ENCODE data around the gene SLITRK6. TPM values are rescaled to one million over a fixed set of nuclear protein-coding genes. Genes with fewer than 3 reads are reported as not detected.
A peak's percentile ranks its signal among the peaks of the same experiment; 100 is the strongest.

The SLITRK6 gene, protein sequence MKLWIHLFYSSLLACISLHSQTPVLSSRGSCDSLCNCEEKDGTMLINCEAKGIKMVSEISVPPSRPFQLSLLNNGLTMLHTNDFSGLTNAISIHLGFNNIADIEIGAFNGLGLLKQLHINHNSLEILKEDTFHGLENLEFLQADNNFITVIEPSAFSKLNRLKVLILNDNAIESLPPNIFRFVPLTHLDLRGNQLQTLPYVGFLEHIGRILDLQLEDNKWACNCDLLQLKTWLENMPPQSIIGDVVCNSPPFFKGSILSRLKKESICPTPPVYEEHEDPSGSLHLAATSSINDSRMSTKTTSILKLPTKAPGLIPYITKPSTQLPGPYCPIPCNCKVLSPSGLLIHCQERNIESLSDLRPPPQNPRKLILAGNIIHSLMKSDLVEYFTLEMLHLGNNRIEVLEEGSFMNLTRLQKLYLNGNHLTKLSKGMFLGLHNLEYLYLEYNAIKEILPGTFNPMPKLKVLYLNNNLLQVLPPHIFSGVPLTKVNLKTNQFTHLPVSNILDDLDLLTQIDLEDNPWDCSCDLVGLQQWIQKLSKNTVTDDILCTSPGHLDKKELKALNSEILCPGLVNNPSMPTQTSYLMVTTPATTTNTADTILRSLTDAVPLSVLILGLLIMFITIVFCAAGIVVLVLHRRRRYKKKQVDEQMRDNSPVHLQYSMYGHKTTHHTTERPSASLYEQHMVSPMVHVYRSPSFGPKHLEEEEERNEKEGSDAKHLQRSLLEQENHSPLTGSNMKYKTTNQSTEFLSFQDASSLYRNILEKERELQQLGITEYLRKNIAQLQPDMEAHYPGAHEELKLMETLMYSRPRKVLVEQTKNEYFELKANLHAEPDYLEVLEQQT
- total RNA-seq, result 1.9 TPM
- long read RNA-seq, full-length matches to known transcripts, result 1 of 1 reads
- long read RNA-seq, partial matches to known transcripts, result 0 of 1 reads
- long read RNA-seq, other reads (novel, unspliced or antisense), result 0 of 1 reads

DNA sequence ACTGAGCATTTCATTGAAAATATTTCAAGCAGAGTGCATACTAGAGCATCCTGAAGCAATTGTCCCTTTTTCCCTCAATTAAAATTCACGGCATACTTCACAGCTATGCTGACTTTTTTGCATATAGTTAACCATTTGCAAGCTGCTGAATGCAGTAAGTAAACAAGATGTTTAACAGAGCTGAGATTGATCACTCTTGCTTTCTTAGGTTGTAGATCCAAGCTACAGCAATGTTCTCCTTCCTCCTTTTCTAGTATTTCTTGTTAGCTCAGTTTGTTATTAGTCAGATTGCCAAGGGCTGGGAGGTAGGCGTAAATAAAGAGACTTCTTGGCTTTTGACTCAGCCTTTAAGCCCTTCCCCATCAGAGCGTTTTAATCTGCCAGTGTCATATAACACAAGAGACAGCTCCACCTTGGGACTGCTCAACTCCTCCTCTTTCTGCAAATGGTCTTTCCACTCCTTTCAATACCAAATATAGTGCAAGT, at the start of gene SLITRK6:
SLITRK6 (minus strand) TSS at position 323 of the 486 bp plus-strand sequence. CDS start 2,911 bp downstream, outside the sequence.
- intact Hi-C loops (cut with micrococcal nuclease), result no loop called here
- DNase-seq (no peak), ATAC-seq (peak; percentile 27)

DNA sequence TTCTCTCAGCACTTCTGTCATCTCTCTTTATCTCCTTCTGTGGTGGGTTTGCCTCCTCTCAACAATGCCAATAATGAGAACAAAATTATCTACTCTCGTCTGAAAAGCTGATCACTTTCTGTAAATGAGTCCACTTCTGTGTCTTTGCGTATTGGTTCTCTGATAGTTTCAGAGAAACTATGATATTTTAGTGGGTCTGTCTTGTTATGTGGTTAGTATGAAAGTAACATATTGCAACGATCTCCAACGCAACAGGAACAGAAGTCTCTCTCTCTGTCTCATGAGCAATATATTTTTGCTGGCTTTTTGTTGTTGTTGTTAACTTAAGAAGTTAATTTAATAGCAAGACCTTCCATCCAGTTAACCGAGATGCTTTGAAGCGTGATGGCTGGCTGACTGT, 47.8 kb upstream of the SLITRK6 start:
- intact Hi-C loops (cut with micrococcal nuclease), result no loop called here
- no peak for DNase-seq

DNA sequence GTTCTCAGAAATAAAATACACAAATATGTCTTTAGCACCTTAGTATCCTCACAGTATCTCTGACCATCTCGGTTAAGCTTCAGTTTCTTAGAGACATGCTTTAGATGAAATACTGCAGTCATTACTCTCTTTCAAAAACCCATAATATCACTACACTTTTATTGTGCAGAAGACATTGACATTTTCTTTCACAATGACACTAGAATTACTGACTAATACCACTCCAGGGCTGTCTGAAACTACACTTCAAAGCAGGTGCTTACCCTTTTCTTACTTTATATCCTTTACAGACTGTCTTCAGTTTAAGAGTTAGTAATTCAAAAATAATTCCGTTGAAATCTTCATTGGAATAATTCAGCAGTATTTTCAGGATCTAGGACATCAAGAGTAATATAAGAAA, 42.2 kb upstream of the SLITRK6 start:
- ATAC-seq (no peak), DNase-seq (no peak)
- intact Hi-C loops (cut with micrococcal nuclease), result no loop called here

More for the DNA sequence above, 47.8 kb upstream of the SLITRK6 start:
- no peak for ATAC-seq

DNA sequence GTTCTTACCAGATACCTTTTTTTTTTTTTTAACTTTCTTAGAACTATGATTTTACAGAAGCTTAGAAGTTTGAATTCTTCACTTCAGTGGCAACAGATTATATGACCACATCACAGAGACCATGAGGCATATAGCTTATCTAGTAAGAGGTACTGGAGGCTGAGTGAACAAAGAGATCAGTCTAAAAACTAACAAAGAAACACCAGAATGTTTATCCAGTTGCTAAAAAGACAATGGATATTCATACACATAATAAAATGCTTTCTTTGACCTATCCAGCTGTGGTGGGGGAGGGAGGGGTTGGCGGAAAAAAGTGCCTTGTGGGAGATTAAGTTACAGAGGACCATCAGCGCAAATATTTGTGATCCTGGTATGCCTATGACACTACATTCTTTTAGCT, 34.7 kb upstream of the SLITRK6 start:
- DNase-seq (no peak), ATAC-seq (no peak)
- intact Hi-C loops (cut with micrococcal nuclease), result no loop called here

DNA sequence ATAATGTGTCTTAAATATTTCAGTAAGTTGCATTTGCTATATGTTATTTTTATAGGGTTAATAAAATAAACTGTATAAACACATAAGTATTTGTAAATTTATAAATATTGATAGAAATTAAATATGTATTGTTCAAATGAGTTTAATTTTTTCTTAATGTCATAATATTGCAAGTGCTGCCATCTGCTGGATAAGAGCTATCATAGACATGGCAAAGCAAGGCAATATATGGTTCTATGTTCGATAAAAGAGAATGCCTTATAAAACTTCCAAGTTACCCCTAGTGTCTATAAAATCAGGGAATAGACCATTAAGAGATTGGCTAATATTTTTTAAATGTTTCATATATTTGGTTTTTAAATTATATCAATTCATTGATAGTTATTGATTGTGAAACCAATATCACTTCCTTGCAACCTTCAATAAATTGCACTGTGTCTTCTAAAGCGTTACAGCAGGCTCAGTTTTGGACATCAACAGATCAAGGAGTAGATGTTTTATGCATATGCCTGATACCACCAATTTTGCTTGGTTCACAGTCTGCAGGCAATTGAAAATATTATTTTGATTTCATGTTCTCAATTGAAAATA, 29.0 kb upstream of the SLITRK6 start:
- DNase-seq (no peak), ATAC-seq (no peak)
- intact Hi-C loops (cut with micrococcal nuclease), result no loop called here

DNA sequence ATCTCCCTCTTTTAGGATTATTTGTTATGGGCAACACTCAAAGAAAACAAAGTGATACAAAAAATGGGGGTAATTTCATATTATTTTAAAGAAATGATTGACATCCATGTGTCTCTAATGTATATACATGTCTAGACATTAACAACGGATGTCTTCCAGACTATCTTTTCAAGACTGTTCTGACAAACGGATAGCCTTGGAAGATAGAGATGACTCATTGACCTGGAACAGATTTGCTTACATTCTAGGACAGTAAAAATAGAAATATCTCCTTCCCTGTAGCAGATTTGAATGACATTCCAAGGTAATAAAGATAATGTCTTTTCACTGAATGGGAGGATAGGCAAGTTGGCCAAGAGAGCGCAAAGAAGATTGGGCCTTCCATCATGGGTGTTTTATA, 26.2 kb upstream of the SLITRK6 start:
- DNase-seq (no peak), ATAC-seq (no peak)
- intact Hi-C loops (cut with micrococcal nuclease), result no loop called here

DNA sequence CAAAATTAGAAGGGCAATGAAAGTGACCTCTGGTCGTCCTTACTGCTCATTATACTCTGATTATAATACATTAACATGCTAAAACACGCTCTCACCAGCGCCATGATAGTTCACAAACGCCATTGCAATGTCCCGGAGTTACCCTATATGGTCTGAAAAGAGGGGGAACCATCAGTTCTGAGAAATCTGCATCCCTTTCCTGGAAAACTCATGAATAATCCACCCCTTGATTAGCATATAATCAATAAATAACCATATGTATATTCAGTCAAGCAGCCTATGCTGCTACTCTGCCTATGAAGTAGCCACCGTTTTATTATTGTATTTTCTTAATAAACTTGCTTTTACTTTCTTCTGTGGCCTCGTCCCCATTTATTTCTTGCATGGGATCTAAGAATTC, 24.6 kb upstream of the SLITRK6 start:
- ATAC-seq (no peak), DNase-seq (no peak)
- intact Hi-C loops (cut with micrococcal nuclease), result no loop called here

DNA sequence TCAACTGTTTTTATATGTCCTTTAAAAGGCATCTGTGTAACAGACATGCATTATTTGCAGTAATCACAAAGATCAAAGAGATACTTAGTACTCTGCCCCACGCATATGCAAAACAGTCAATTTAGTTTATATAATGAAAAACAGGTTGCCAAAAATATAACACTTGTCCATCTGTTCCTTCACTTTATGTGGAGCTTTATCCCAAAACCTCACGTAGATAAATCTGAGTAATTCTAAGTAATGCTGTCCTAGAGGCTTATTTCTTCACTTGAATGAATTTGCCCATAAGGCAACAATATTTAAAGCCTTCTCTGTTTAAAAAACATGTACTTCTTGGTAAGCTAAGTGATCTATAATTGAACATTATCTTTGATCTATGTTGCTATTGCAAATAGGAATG, 20.3 kb upstream of the SLITRK6 start:
- intact Hi-C loops (cut with micrococcal nuclease), result loop anchor here (10.0 kb wide), 1 partner anchor 925 kb away; no protein-coding TSS in a partner anchor

DNA sequence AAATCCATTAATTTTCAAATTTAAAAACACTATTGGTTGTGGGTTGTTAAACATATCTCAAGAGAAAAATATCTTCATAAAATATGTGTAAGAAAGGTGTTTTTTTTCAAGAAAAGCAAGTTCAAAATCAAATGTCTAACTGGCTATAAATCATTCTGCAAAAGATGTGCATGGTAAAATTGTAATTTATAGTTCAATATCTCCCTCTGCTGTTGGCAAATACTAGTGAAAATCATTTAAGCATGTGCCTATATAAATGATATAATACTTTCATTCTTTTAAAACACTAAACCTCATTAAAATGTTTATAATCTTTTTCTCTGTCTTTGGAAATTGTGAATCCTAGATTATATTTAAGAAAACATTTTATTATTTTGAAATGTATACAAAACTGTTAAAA, 17.2 kb upstream of the SLITRK6 start:
- no peak for DNase-seq
- intact Hi-C loops (cut with micrococcal nuclease), result loop anchor here (10.0 kb wide), 1 partner anchor 922 kb away; no protein-coding TSS in a partner anchor
- no peak for ATAC-seq

More for the DNA sequence above, 20.3 kb upstream of the SLITRK6 start:
- DNase-seq, result no peak
- ATAC-seq, result no peak

DNA sequence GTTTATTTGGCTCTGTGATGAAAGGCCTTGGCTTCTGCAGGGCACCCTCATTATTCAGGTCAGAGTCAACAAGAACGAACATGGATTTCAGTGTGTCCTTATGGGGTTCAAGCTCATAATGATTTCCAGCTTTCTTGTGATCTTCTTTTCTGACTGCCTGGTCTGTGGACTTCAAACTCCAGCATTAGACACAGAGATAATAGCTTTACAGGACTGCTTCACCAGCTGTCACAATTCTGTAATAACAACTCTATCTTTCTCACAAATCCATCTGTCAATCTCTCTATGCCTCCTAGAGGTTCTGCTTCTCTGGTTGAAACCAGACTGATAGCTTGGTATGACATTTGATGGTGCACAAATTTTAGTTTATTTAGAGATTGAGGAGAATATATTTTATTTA, 13.1 kb upstream of the SLITRK6 start:
- intact Hi-C loops (cut with micrococcal nuclease), result loop anchor here (10.0 kb wide), 1 partner anchor 917 kb away; no protein-coding TSS in a partner anchor
- ATAC-seq (no peak), DNase-seq (no peak)

DNA sequence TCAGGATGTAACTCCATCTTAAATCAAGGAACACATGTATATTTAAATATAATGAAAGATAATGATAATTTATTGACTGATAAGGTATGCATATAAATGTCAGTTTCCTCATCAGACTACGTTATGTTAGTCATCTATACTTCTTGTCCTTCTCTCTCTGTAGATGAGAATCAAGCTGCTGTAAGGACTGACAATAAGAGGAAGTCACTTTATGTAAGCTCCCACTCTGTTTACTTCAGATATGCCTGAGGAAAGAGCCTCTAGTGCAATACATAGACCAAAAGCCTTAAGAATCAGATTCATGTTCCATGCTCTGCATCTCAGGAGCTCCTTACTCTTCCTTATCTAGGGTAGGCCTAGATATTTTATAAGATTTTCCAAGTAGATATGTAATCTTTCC, 9.6 kb upstream of the SLITRK6 start:
- intact Hi-C loops (cut with micrococcal nuclease), result loop anchor here (10.0 kb wide), 1 partner anchor 894 kb away; no protein-coding TSS in a partner anchor
- DNase-seq, result no peak

DNA sequence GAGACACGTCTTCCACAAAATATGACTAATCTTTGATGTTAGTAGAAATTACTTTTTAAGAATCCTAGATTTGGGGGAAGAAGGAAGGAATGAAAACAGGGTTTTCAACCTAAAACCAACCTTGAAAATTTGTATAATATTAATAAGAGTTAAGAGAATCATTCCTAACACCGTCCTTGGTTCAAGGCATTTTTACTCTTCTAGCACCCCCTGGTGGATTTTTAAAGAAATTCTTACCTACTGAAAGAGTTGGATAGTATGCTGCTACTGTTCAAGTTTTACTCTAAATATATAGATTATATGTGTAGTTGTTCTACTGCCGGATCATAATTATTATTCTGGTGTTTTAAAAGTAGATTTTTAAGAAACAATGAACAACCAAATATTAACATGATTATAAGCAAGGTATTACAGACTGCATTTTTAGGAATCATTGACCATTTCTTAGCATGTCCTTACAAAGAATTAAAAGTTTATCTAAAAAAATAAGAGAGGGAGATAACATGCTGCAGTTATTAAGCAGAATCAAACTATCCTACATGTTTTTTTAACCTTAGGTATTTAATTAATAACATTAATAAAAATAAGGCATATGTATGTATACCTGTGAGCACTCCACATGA, 7.4 kb upstream of the SLITRK6 start:
- no peak for ATAC-seq
- intact Hi-C loops (cut with micrococcal nuclease), result loop anchor here (10.0 kb wide), 1 partner anchor 892 kb away; no protein-coding TSS in a partner anchor
- no peak for DNase-seq

More for the DNA sequence above, 9.6 kb upstream of the SLITRK6 start:
- no peak for ATAC-seq

DNA sequence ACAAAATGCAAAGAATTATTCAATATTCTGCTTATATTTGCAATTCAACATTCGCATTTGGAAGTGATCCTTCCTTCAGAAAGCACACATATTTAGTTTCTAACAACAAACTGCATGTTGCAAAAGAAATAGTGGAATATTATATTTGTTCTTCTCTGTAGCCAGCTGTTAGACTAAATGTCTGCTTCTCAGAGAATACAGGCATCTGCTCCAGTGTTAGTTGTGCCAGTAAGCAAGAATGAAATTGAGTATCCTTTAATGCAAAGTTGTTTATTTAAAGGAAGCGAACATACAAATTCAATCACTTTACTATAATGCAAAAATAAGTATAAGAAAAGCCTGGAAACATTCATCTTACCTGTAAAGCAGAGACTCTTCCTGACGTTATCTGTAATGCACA, 663 bp downstream of the SLITRK6 start:
- intact Hi-C loops (cut with micrococcal nuclease), result no loop called here
- DNase-seq (no peak), ATAC-seq (no peak)

DNA sequence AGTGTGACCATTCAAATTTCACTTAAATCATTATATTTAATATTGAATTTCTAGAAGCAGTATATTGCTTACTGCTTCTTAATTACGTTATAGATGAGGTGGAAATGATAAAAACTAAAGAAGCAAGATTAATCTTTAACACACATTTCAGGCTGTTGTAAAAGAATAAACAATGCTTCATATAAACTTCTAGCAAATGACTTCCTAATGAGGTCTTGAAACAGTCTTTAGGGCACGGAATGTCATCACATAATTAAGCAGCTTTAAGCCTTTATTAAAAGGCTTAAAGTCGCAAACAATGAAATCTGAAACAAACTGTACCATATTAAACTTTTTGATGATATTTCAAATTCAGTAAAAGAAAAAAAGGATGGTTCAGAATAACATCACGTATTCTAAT, 1.9 kb downstream of the SLITRK6 start:
- intact Hi-C loops (cut with micrococcal nuclease), result no loop called here
- no peak for DNase-seq

DNA sequence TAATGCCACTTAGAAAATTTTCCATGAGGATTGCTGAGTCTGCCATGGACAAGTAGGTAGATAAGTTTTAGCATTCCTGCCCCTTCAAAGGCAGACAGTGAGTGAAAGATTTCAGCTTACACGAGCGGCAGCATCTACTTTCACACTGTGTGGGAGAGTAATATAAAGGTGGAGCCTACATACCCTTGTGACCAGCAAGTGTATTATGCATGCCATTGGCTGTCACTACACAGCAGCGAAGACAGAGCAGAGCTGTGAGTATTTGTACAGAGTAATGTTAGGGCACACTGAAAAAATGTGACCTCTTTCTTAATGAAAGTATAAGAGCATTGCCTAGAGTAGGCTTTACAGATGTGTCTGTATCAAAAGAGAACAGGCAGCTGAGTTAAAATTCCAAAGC, 14.0 kb downstream of the SLITRK6 start:
- ATAC-seq (no peak), DNase-seq (no peak)
- intact Hi-C loops (cut with micrococcal nuclease), result no loop called here

More for the DNA sequence above, 1.9 kb downstream of the SLITRK6 start:
- ATAC-seq, result no peak

DNA sequence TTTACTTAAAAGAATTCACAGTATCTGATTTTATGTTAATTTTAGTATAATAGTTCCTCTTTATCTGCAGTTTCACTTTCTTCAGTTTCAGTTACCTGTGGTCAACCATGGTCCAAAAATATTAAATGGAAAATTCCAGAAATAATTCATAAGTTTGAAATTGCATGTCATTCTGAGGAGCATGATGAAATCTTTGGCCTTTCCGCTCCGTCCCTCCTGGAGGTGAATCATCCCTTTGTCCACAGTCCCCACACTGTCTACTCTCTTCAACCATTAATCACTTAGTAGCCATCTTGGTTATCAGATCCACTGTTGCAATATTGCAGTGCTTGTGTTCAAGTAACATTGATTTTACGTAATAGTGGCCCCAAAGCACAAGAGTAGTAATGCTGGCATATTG, 26.9 kb downstream of the SLITRK6 start:
- ATAC-seq, result no peak
- no peak for DNase-seq
- intact Hi-C loops (cut with micrococcal nuclease), result no loop called here

DNA sequence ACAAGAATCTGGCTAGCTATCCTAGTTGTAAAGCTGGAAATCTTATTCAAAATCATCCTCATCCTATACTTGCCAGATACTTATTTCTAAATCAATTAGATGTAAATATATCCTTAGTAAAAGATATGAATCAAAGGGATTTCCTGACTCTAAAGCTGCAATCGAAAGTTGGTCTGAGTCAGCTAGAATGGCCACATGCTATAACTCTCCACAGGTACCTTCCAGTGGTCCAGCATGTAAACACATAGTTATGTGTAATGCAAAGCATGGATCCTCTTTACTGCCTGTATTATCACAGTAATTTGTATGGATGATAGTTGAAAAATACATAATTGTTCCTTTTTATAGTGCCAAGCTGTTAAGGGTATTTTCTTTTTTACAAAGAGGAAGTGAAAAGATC, 27.4 kb downstream of the SLITRK6 start:
- ATAC-seq (no peak), DNase-seq (no peak)
- intact Hi-C loops (cut with micrococcal nuclease), result no loop called here

DNA sequence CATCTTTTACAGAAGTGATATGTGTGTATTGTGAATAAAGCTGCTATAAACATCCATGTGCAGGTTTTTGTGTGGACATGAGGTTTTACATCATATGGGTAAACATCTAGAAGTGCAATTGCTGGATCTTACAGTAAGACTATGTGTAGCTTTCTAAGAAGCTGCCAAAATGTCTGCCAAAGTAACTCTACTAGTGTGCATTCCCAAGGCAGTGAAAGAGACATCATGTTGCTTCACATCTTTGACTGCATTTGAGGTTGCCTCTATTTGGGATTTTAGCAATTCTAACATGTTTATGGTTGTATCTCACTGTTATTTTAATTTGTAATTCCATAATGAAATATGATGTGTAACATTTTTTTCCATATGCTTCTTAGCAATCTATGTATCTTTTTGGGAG, 30.3 kb downstream of the SLITRK6 start:
- ATAC-seq (no peak), DNase-seq (no peak)
- intact Hi-C loops (cut with micrococcal nuclease), result no loop called here

DNA sequence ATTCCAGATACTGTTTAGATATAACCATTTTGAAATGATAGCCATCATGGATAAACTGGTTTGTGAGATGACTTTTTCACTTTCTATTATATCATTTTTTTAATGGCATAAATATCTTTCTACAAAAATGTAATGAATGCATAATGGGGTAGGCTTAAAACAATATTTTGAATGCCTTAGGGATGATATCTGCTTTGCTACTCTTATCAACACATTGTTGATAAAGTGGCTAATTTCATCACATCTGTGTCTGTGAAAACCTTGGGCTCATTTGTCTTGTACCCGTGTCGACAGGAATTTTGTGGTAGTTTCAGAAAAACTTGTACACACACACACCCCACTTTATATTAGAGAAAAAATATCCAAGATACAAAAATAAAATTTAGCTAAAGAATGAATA, 44.1 kb downstream of the SLITRK6 start:
- no peak for ATAC-seq
- intact Hi-C loops (cut with micrococcal nuclease), result no loop called here

More for the DNA sequence above, 44.1 kb downstream of the SLITRK6 start:
- DNase-seq, result no peak
